GM18505 (cell line): ENCODE results near the gene CD276.

Experiments
- ATAC-seq: cut with Tn5 transposase; IDR thresholded peaks from one replicate; pipeline ENCODE4 v1.9.1; 2021; ENCODE audit not compliant: unreplicated experiment
- POLR2A ChIP-seq: IDR thresholded peaks from 4 replicates; pipeline ENCODE4 v1.6.1; 2011; ENCODE audit warnings: borderline replicate concordance; ENCODE audit not compliant: insufficient read depth, insufficient read length; ENCODE audit errors: extremely low read depth

The CD276 gene

GRCh38 chr15:73753250-73754130, 69.3 kb downstream of the CD276 start, which contains the start of gene INSYN1:
Gene INSYN1, minus strand, starts transcription at chr15:73753351. Its CDS starts 2,221 bp downstream, at chr15:73751130.
- ATAC-seq, result no peak
- TF ChIP-seq POLR2A, result no peak

DNA sequence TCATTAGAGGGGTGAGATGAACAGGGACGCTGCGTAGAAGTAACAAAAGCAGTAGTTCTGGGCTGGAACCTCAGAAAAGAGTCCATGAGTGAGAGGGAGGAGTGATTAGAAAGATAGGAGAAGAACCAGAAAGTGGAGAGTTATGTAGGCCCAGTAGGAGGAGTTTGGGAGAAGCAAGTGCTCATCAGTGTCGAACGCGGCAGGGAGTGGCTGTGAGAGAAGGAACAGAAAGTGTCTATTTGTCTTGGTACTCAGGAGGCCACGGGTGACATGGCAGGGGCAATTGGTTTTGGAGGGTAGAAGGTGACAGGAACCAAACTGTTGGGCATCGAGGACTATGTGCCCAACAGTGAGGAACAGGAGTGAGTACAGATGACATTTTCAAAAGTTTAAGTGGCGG, 70.3 kb downstream of the CD276 start:
- no peak for TF ChIP-seq POLR2A
- ATAC-seq, result no peak

DNA sequence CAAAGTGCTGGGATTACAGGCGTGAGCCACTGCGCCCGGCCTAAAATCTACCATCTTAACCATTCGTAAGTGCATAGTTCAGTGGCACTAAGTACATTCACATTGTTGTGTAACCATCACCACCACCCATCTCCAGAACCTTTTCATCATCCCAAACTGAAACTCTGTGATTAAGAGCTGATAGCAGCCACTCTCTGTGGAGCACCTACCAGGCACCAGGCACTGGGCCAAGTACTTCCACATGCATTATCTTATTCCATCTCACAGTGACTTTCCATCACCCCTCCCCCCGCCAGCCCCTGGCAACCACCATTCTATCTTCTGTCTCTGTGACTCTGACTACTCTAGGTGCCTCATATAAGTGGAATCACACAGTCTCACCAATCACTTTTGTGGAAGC, 71.3 kb downstream of the CD276 start:
- ATAC-seq, result no peak
- no peak for TF ChIP-seq POLR2A

DNA sequence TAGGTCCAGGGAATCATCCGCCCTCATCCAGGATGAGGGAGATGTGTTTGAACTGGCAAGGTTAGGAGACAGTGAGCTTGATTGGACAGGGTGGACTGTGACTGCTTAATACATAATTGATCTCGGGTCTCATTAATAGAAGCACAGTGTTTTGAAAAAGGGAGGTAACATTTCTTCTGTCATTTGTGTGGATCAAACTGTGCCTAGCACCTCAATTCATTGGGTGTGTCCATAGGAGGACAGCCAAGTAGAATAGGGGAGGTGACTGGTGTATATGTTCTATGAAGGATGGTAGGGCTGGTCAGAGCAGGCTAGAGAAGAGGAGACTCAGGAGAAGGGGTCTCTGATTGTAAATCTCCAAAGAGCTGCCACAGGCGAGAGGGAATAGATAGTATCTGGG, 71.8 kb downstream of the CD276 start:
- no peak for TF ChIP-seq POLR2A

GRCh38 chr15:73756390-73756789, 72.2 kb downstream of the CD276 start:
- ATAC-seq, result no peak
- no peak for TF ChIP-seq POLR2A

More for the DNA sequence above, 71.8 kb downstream of the CD276 start:
- ATAC-seq, result no peak

DNA sequence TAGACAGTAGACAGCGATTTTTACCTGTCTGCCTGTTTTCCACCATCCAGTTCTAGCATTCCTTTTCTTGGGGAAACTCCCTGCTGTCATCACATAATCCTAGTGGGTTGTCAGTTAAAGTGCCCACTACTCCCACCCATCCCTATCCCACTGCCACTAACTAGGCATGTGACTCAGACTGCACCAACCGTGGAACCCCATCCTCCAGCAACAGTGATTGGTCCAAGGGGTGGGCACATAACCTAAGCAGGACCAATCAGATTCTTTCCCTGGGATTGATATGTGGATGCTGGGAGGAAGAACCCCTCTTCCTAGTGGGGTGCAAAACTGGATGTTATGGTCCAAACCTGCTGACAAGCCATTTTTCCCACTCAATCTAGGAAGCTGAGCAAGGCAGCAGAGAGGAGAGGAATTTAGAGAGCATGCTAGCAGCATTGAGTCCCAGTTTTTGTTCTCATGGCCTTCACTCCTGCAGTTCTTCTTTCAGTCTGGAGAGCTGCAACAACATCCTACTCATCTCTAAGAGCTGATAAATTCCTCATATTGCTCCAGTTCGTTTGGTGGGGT, 72.8 kb downstream of the CD276 start:
- ATAC-seq, result no peak
- TF ChIP-seq POLR2A, result no peak

- no peak for TF ChIP-seq POLR2A
- ATAC-seq, result no peak
Observed at GRCh38 chr15:73757571-73757970, 73.4 kb downstream of the CD276 start.

GRCh38 chr15:73758461-73758860, 74.3 kb downstream of the CD276 start:
- no peak for ATAC-seq
- TF ChIP-seq POLR2A, result no peak

- TF ChIP-seq POLR2A, result no peak
- no peak for ATAC-seq
Observed at GRCh38 chr15:73760330-73761329, 76.4 kb downstream of the CD276 start.

GRCh38 chr15:73763931-73764330, 79.7 kb downstream of the CD276 start:
- TF ChIP-seq POLR2A, result no peak
- no peak for ATAC-seq
